H1 (cell line): Measurements from ENCODE around the gene TDRD12. TPM values are rescaled to one million over a fixed set of nuclear protein-coding genes. Genes with fewer than 3 reads are reported as not detected.

Experiments
- CTCF ChIA-PET: fragments of 300-600 bp; sonication (Branson Sonifier 250); formaldehyde crosslinking; loops from one replicate; lab custom pipeline; 2021; ENCODE audit not compliant: partially characterized antibody; lab: Charles Lee
- POLR2A ChIA-PET: fragments of 300-600 bp; sonication (Branson Sonifier 250); formaldehyde crosslinking; loops from one replicate; lab custom pipeline; 2021; ENCODE audit warnings: inconsistent platforms; ENCODE audit not compliant: partially characterized antibody; lab: Charles Lee
- DNase-seq, 2 experiments: peaks; one replicate each; pipeline versions ENCODE4 v3.0.0 to v3.0.0-alpha.2; 2010 to 2022; ENCODE audit warnings: low spot score in 2 of 2, low read depth in 1 of 2, mixed read lengths in 1 of 2
- FAIRE-seq: peaks from 2 replicates; lab custom pipeline; 2011; peaks lifted over from hg19 to GRCh38; lab: Jason Lieb, UNC
- H2AFZ ChIP-seq: 2 replicates; pipeline ENCODE4 v1.8.1; 2012; ENCODE audit warnings: low read length, inconsistent platforms
- H2AK5ac ChIP-seq: 2 replicates; pipeline ENCODE4 v1.6.1; 2013; ENCODE audit warnings: low read depth, low read length
- H2BK120ac ChIP-seq: replicated peaks from 2 replicates; pipeline ENCODE3; 2013; ENCODE audit warnings: low read depth, low read length, inconsistent platforms
- H2BK12ac ChIP-seq: 2 replicates; pipeline ENCODE4 v1.6.1; 2013; ENCODE audit warnings: low read depth, low read length
- H2BK15ac ChIP-seq: 2 replicates; pipeline ENCODE4 v1.6.1; 2013; ENCODE audit warnings: low read length
- H2BK20ac ChIP-seq: 2 replicates; pipeline ENCODE4 v1.6.1; 2013; ENCODE audit warnings: low read length
- H2BK5ac ChIP-seq: 2 replicates; pipeline ENCODE4 v1.6.1; 2013; ENCODE audit warnings: low read depth, low read length
- H3K14ac ChIP-seq: 2 replicates; pipeline ENCODE4 v1.6.1; 2013; ENCODE audit warnings: inconsistent platforms; ENCODE audit not compliant: insufficient read length
- H3K18ac ChIP-seq: 2 replicates; pipeline ENCODE4 v1.6.1; 2013; ENCODE audit warnings: low read length; ENCODE audit errors: extremely low read depth
- H3K23ac ChIP-seq: 2 replicates; pipeline ENCODE4 v1.6.1; 2013; ENCODE audit warnings: inconsistent platforms; ENCODE audit not compliant: insufficient read length
- H3K23me2 ChIP-seq: 2 replicates; pipeline ENCODE4 v1.6.1; 2013; ENCODE audit warnings: low read depth, low read length
- H3K27ac ChIP-seq: 2 replicates; pipeline ENCODE4 v1.6.1; 2011; ENCODE audit warnings: low read depth, low read length, inconsistent platforms
- H3K27me3 ChIP-seq, 4 experiments: replicated peaks in 1 of 4; 1 replicate in 1 of 4; 2 replicates in 3 of 4; pipeline versions ENCODE4 v1.6.1 to v1.8.1; 2011 to 2013; ENCODE audit warnings: low read length in 3 of 4, mild to moderate bottlenecking in 3 of 4, inconsistent platforms in 2 of 4, mixed read lengths in 2 of 4, moderate library complexity in 1 of 4; ENCODE audit not compliant: control insufficient read depth in 3 of 4, insufficient read depth in 3 of 4; ENCODE audit errors: extremely low read depth in 1 of 4
- H3K36me3 ChIP-seq, 4 experiments: 2 replicates each; pipeline versions ENCODE4 v1.6.1 to v1.8.1; 2011 to 2013; ENCODE audit warnings: mild to moderate bottlenecking in 4 of 4, low read length in 3 of 4, moderate library complexity in 2 of 4, control low read depth in 1 of 4, inconsistent platforms in 1 of 4; ENCODE audit not compliant: insufficient read depth in 4 of 4, control insufficient read depth in 2 of 4
- H3K4ac ChIP-seq: replicated peaks from 2 replicates; pipeline ENCODE3; 2013; ENCODE audit warnings: low read length, low read depth, mixed read lengths, inconsistent platforms; ENCODE audit not compliant: insufficient read length
- H3K4me1 ChIP-seq, 4 experiments: replicated peaks in 1 of 4; 1 replicate in 1 of 4; 2 replicates in 3 of 4; pipeline versions ENCODE4 v1.6.1 to v1.8.1; 2011 to 2013; ENCODE audit warnings: low read length in 3 of 4, inconsistent platforms in 2 of 4, mixed read lengths in 1 of 4; ENCODE audit not compliant: insufficient read depth in 4 of 4, control insufficient read depth in 3 of 4
- H3K4me2 ChIP-seq, 2 experiments: 2 replicates each; pipeline versions ENCODE4 v1.6.1 to v1.8.1; 2011 to 2013; ENCODE audit warnings: low read depth in 2 of 2, low read length in 2 of 2, control low read depth in 1 of 2, inconsistent platforms in 1 of 2, mild to moderate bottlenecking in 1 of 2; ENCODE audit not compliant: insufficient read depth in 1 of 2
- H3K4me3 ChIP-seq, 4 experiments: fragments of 200-600, 300-600 bp in 1 of 4; sonication (generic), shearing (Covaris generic), sonication (Bioruptor Twin) in 1 of 4; 2 replicates each; pipeline versions ENCODE4 v1.5.1 to v1.8.1; 2011 to 2016; ENCODE audit warnings: low read length in 4 of 4, low read depth in 3 of 4, control low read depth in 2 of 4, inconsistent platforms in 2 of 4, mild to moderate bottlenecking in 2 of 4, mixed read lengths in 1 of 4, moderate library complexity in 1 of 4; ENCODE audit not compliant: insufficient read depth in 2 of 4; ENCODE audit errors: extremely low read depth in 1 of 4
- H3K56ac ChIP-seq: replicated peaks from 2 replicates; pipeline ENCODE3; 2013; ENCODE audit warnings: low read depth, mild to moderate bottlenecking, mixed read lengths, low read length, inconsistent platforms; ENCODE audit not compliant: insufficient read length
- H3K79me1 ChIP-seq: 2 replicates; pipeline ENCODE4 v1.6.1; 2013; ENCODE audit warnings: low read depth, low read length, control low read depth
- H3K79me2 ChIP-seq, 2 experiments: 2 replicates each; pipeline versions ENCODE4 v1.6.1 to v1.8.1; 2012 to 2013; ENCODE audit warnings: low read length in 2 of 2, mild to moderate bottlenecking in 2 of 2, inconsistent platforms in 1 of 2; ENCODE audit not compliant: insufficient read depth in 2 of 2, control insufficient read depth in 1 of 2
- H3K9ac ChIP-seq, 4 experiments: replicated peaks in 1 of 4; 1 replicate in 1 of 4; 2 replicates in 3 of 4; pipeline versions ENCODE4 v1.6.1 to v1.8.1; 2011 to 2013; ENCODE audit warnings: low read depth in 3 of 4, low read length in 3 of 4, control low read depth in 2 of 4, mild to moderate bottlenecking in 2 of 4, moderate library complexity in 2 of 4, inconsistent platforms in 1 of 4; ENCODE audit errors: extremely low read depth in 1 of 4
- H3K9me3 ChIP-seq, 2 experiments: 2 replicates each; pipeline versions ENCODE4 v1.6.1 to v1.8.1; 2012 to 2013; ENCODE audit warnings: mild to moderate bottlenecking in 2 of 2, moderate library complexity in 2 of 2, control low read depth in 1 of 2, inconsistent platforms in 1 of 2, low read depth in 1 of 2, low read length in 1 of 2, mixed read lengths in 1 of 2; ENCODE audit not compliant: insufficient read depth in 2 of 2
- H4K20me1 ChIP-seq, 2 experiments: replicated peaks in 1 of 2; 2 replicates each; pipeline versions ENCODE3 to v1.8.1; 2011 to 2013; ENCODE audit warnings: inconsistent platforms in 2 of 2, low read length in 2 of 2, mild to moderate bottlenecking in 1 of 2; ENCODE audit not compliant: insufficient read depth in 2 of 2, control insufficient read depth in 1 of 2
- H4K5ac ChIP-seq: 2 replicates; pipeline ENCODE4 v1.6.1; 2013; ENCODE audit warnings: low read length, low read depth, mixed read lengths, inconsistent platforms; ENCODE audit not compliant: insufficient read length
- H4K8ac ChIP-seq: 2 replicates; pipeline ENCODE4 v1.8.0; 2013; ENCODE audit warnings: mild to moderate bottlenecking, moderate library complexity, low read length, inconsistent platforms; ENCODE audit not compliant: insufficient read depth; ENCODE audit errors: extremely low read depth
- H4K91ac ChIP-seq: replicated peaks from 2 replicates; pipeline ENCODE3; 2013; ENCODE audit warnings: low read length, mixed read lengths, inconsistent platforms; ENCODE audit not compliant: insufficient read length
- ASH2L ChIP-seq: fragments of 200-600, 300-600 bp; sonication (generic); IDR thresholded peaks from one replicate; pipeline ENCODE4 v1.7.1; 2017; ENCODE audit warnings: low read length
- ATF3 ChIP-seq: IDR thresholded peaks from 2 replicates; pipeline ENCODE4 v1.6.1; 2011; ENCODE audit warnings: low read depth, mild to moderate bottlenecking, low read length; ENCODE audit not compliant: insufficient read depth
- BRCA1 ChIP-seq: IDR thresholded peaks from 2 replicates; pipeline ENCODE4 v1.6.1; 2012; ENCODE audit warnings: low read depth, low read length, improper control_type of control experiment
- CBX5 ChIP-seq: fragments of 300-800, 300-1000 bp; sonication (generic); IDR thresholded peaks from 2 replicates; pipeline ENCODE4 v1.7.1; 2016; ENCODE audit warnings: antibody characterized with exemption, low read length, low read depth
- EZH2 ChIP-seq: fragments of 200-600 bp; sonication (generic); IDR thresholded peaks from 2 replicates; pipeline ENCODE4 v1.7.1; 2012; ENCODE audit warnings: low read depth, mild to moderate bottlenecking, moderate library complexity, low read length, inconsistent platforms; ENCODE audit not compliant: severe bottlenecking
- KDM1A ChIP-seq: fragments of 200-600, 300-600 bp; sonication (generic); IDR thresholded peaks from 2 replicates; pipeline ENCODE4 v1.7.1; 2016; ENCODE audit warnings: mild to moderate bottlenecking, low read length, borderline replicate concordance
- NRF1 ChIP-seq: IDR thresholded peaks from 2 replicates; pipeline ENCODE4 v1.6.1; 2011; ENCODE audit warnings: mild to moderate bottlenecking, low read depth, low read length, improper control_type of control experiment
- POLR2A ChIP-seq, 2 experiments: IDR thresholded peaks; 1 replicate in 1 of 2; 2 replicates in 1 of 2; pipeline ENCODE4 v1.6.1; 2011; ENCODE audit warnings: low read depth in 2 of 2, low read length in 2 of 2, mild to moderate bottlenecking in 2 of 2; ENCODE audit errors: control extremely low read depth in 1 of 2
- POLR2AphosphoS5 ChIP-seq: IDR thresholded peaks from 2 replicates; pipeline ENCODE4 v1.6.1; 2011; ENCODE audit warnings: low read depth, low read length
- POU5F1 ChIP-seq: IDR thresholded peaks from 2 replicates; pipeline ENCODE4 v1.6.1; 2011; ENCODE audit warnings: low read depth, mild to moderate bottlenecking, low read length, moderate library complexity
- RBBP5 ChIP-seq: IDR thresholded peaks from 2 replicates; pipeline ENCODE4 v1.7.1; 2012; ENCODE audit warnings: low read depth, mild to moderate bottlenecking, inconsistent platforms, low read length, moderate library complexity, borderline replicate concordance
- RFX5 ChIP-seq: IDR thresholded peaks from 2 replicates; pipeline ENCODE4 v1.6.1; 2011; ENCODE audit warnings: low read depth, low read length, improper control_type of control experiment, borderline replicate concordance
- SP2 ChIP-seq: IDR thresholded peaks from 2 replicates; pipeline ENCODE4 v1.6.1; 2012; ENCODE audit warnings: mild to moderate bottlenecking, low read length, inconsistent platforms
- TEAD4 ChIP-seq: IDR thresholded peaks from 2 replicates; pipeline ENCODE4 v1.6.1; 2012; ENCODE audit warnings: low read depth, low read length, inconsistent platforms, mixed read lengths
- YY1 ChIP-seq: IDR thresholded peaks from 2 replicates; pipeline ENCODE4 v1.6.1; 2011; ENCODE audit warnings: low read depth, mild to moderate bottlenecking, low read length
- WGBS, 2 experiments: shearing (Covaris generic) in 1 of 2; methylation state at CpG; one replicate each; pipeline versions ENCODE4 v1.1.6 to v1.1.7; 2013 to 2015; ENCODE audit warnings: low lambda C conversion rate in 2 of 2, mixed read lengths in 2 of 2, inconsistent platforms in 1 of 2, low coverage in 1 of 2, missing lambda C conversion rate in 1 of 2; ENCODE audit not compliant: insufficient replicate concordance in 2 of 2, insufficient coverage in 1 of 2, insufficient read length in 1 of 2; ENCODE audit errors: extremely low coverage in 1 of 2, missing lambda C conversion rate in 1 of 2; 5-methylcytosine and 5-hydroxymethylcytosine counted together
- polyA plus RNA-seq, 7 experiments: library from polyadenylated mRNA; depleted of rRNA in 3 of 7; stranded (reverse) in 5 of 7; unstranded in 2 of 7; fragments of >200 nt in 5 of 7; fragments of 200-250 nt in 2 of 7; gene quantifications; 1 replicate in 5 of 7; 2 replicates in 1 of 7; 4 replicates in 1 of 7; pipeline versions ENCODE4 v1.2.1 to v1.2.3, GENCODE V29; 2011 to 2013; ENCODE audit warnings: missing spikeins in 2 of 7, mixed read lengths in 2 of 7
- total RNA-seq: library from RNA; stranded (reverse); fragmentation: NEBNext Ultra II Directional; extraction: Animal tissue kit (Norgen Biotek cat#: 25700); gene quantifications from 2 replicates; pipeline ENCODE4 v1.2.1, GENCODE V29; 2021

TDRD12 gene
- total and polyA plus RNA-seq, 2 of the 8 experiments (the other 6 are each of a cell fraction or from before 2014, with no cell fraction given) = 0.39 to 0.88 TPM

- no peak overlapping the region for H2BK20ac ChIP-seq
- no peak overlapping the region for H2AFZ ChIP-seq
- no peak overlapping the region for H2BK120ac ChIP-seq
- no peak overlapping the region for H3K56ac ChIP-seq
- H3K18ac ChIP-seq = no peak overlapping the region
- no peaks in the 10 kb centered on the region for H4K20me1 ChIP-seq
- no peak overlapping the region for H3K23ac ChIP-seq
- no peaks in the 10 kb centered on the region for H3K79me1 ChIP-seq
- no peak overlapping the region for H3K9ac ChIP-seq
- H3K27ac ChIP-seq = no peak overlapping the region
- H3K4me2 ChIP-seq = no peak overlapping the region
- no peak overlapping the region for H4K8ac ChIP-seq
- WGBS, 2 experiments = 93% methylated on average over 19 of the region's 19 CpGs; no CpG with 5 or more reads in 1 of the 2 experiments
- 0 out of 2 replicates have a peak, but pooled peaks cover 1% of the 10 kb centered on the region for H3K23me2 ChIP-seq
- no peaks in the 10 kb centered on the region for H3K4me1 ChIP-seq
- no peak overlapping the region for H2BK12ac ChIP-seq
- no peak overlapping the region for H3K4ac ChIP-seq
- H3K14ac ChIP-seq = no peak overlapping the region
- CTCF ChIA-PET = interaction anchor here (0.8 kb wide), 1 partner anchor 96 kb away, joined by 3 read pairs; no protein-coding TSS in a partner anchor
- FAIRE-seq = no peak
- no peak overlapping the region for H2BK5ac ChIP-seq
- no peak overlapping the region for H4K91ac ChIP-seq
- no peaks in the 10 kb centered on the region for H3K27me3 ChIP-seq
- H3K79me2 ChIP-seq = no peaks in the 10 kb centered on the region
- peaks cover 0 to 13% of the 10 kb centered on the region in 2 experiments; a peak in 2 of 4 replicates for H3K9me3 ChIP-seq
- H3K4me3 ChIP-seq = no peak overlapping the region
- POLR2A ChIA-PET = no interaction called here
- no peak overlapping the region for H2AK5ac ChIP-seq
- no peak overlapping the region for H4K5ac ChIP-seq
- DNase-seq = no peak
- H3K36me3 ChIP-seq = no peaks in the 10 kb centered on the region; a peak in 1 of 8 replicates
- H2BK15ac ChIP-seq = no peak overlapping the region
- TF ChIP-seq ATF3 (no peak), SP2 (no peak), EZH2 (no peak), KDM1A (no peak), CBX5 (no peak), ASH2L (no peak), RFX5 (no peak), POLR2AphosphoS5 (no peak), RBBP5 (no peak), TEAD4 (no peak), NRF1 (no peak), POLR2A (IDR thresholded peaks at IDR 0.05; ENCODE audit: control extremely low read depth in 1 of 2, low read depth in 2 of 2, low read length in 2 of 2) (no peak), BRCA1 (no peak), POU5F1 (no peak), YY1 (no peak)
These were observed 124.2 kb downstream of the TDRD12 start for GRCh38 chr19:32843716-32844245.
